ENCODE results near the gene MMP20. TPM values are rescaled to one million over a fixed set of nuclear protein-coding genes. Genes with fewer than 3 reads are reported as not detected.

The MMP20 gene
- total RNA-seq, 4 donors from 2014 or later: not detected

GRCh38 chr11:102626676-102627075 is 1.5 kb upstream of the MMP20 start:
- TF ChIP-seq CTCF (IDR thresholded peaks at IDR 0.05 in 4 of 5, conservative IDR thresholded peaks at IDR 0.05 in 1 of 5): no peak
- TF ChIP-seq POLR2A (IDR thresholded peaks at IDR 0.05): no peak
- ATAC-seq (no peak), DNase-seq (no peak)
- intact Hi-C loops (cut with DNase I; ENCODE audit: low total_unique reads): no loop called here
- Histone ChIP-seq H3K27ac (no peak overlapping the region), H3K4me3 (no peak overlapping the region), H3K36me3 (no peaks in the 10 kb centered on the region), H3K9me3 (no peaks in the 10 kb centered on the region), H3K4me1 (no peaks in the 10 kb centered on the region), H3K27me3 (no peaks in the 10 kb centered on the region)
- in situ Hi-C loops (cut with MboI; ENCODE audit: low sequenced_read_pairs in 4 of 4): no loop called here

- intact Hi-C loops (cut with DNase I; ENCODE audit: low total_unique reads): no loop called here
- H3K4me3 ChIP-seq: no peak overlapping the region
- no peaks in the 10 kb centered on the region for H3K4me1 ChIP-seq
- DNase-seq (no peak), ATAC-seq (no peak)
- H3K27me3 ChIP-seq: no peaks in the 10 kb centered on the region
- TF ChIP-seq POLR2A (IDR thresholded peaks at IDR 0.05) (no peak), CTCF (IDR thresholded peaks at IDR 0.05 in 4 of 5, conservative IDR thresholded peaks at IDR 0.05 in 1 of 5) (no peak)
- no peak overlapping the region for H3K27ac ChIP-seq
- in situ Hi-C loops (cut with MboI; ENCODE audit: low sequenced_read_pairs in 4 of 4): no loop called here
- H3K9me3 ChIP-seq: no peaks in the 10 kb centered on the region
- no peaks in the 10 kb centered on the region for H3K36me3 ChIP-seq
Measured at GRCh38 chr11:102623998-102624397, 1.1 kb downstream of the MMP20 start.

GRCh38 chr11:102623128-102623527 is 2.0 kb downstream of the MMP20 start:
- Histone ChIP-seq H3K9me3 (no peaks in the 10 kb centered on the region), H3K4me3 (no peak overlapping the region), H3K27me3 (no peaks in the 10 kb centered on the region), H3K4me1 (no peaks in the 10 kb centered on the region), H3K36me3 (no peaks in the 10 kb centered on the region), H3K27ac (no peak overlapping the region)
- intact Hi-C loops (cut with DNase I; ENCODE audit: low total_unique reads) (no loop called here), in situ Hi-C loops (cut with MboI; ENCODE audit: low sequenced_read_pairs in 4 of 4) (no loop called here)
- ATAC-seq (no peak), DNase-seq (no peak)
- TF ChIP-seq POLR2A (IDR thresholded peaks at IDR 0.05): no peak
- no peak for TF ChIP-seq CTCF (IDR thresholded peaks at IDR 0.05 in 4 of 5, conservative IDR thresholded peaks at IDR 0.05 in 1 of 5)

GRCh38 chr11:102622258-102622657 is 2.9 kb downstream of the MMP20 start:
- intact Hi-C loops (cut with DNase I; ENCODE audit: low total_unique reads): no loop called here
- in situ Hi-C loops (cut with MboI; ENCODE audit: low sequenced_read_pairs in 4 of 4): no loop called here
- H3K4me3 ChIP-seq: no peak overlapping the region

GRCh38 chr11:102620818-102621561 is 4.1 kb downstream of the MMP20 start:
- DNase-seq: no peak
- no peak for ATAC-seq
- H3K27ac ChIP-seq: no peak overlapping the region
- no peak overlapping the region for H3K4me3 ChIP-seq
- no peaks in the 10 kb centered on the region for H3K9me3 ChIP-seq
- no peaks in the 10 kb centered on the region for H3K27me3 ChIP-seq
- intact Hi-C loops (cut with DNase I; ENCODE audit: low total_unique reads): no loop called here
- H3K4me1 ChIP-seq: no peaks in the 10 kb centered on the region
- in situ Hi-C loops (cut with MboI; ENCODE audit: low sequenced_read_pairs in 4 of 4): no loop called here
- no peaks in the 10 kb centered on the region for H3K36me3 ChIP-seq
- no peak for TF ChIP-seq POLR2A (IDR thresholded peaks at IDR 0.05)
- no peak for TF ChIP-seq CTCF (IDR thresholded peaks at IDR 0.05 in 4 of 5, conservative IDR thresholded peaks at IDR 0.05 in 1 of 5)

More at GRCh38 chr11:102622258-102622657, 2.9 kb downstream of the MMP20 start:
- no peak overlapping the region for H3K27ac ChIP-seq
- H3K9me3 ChIP-seq: no peaks in the 10 kb centered on the region
- H3K4me1 ChIP-seq: no peaks in the 10 kb centered on the region
- ATAC-seq (no peak), DNase-seq (no peak)
- no peaks in the 10 kb centered on the region for H3K36me3 ChIP-seq
- H3K27me3 ChIP-seq: no peaks in the 10 kb centered on the region
- no peak for TF ChIP-seq POLR2A (IDR thresholded peaks at IDR 0.05)

Measured in gastrocnemius medialis (tissue), 4 donors.